Measurements from ENCODE around the gene DNAH14. TPM values are rescaled to one million over a fixed set of nuclear protein-coding genes. Genes with fewer than 3 reads are reported as not detected.

The DNAH14 gene
- total and polyA plus RNA-seq, 10 of the 15 experiments (the other 5 are each of a cell fraction or from before 2014, with no cell fraction given) = 2.0 to 7.9 (median 4.8) TPM

- SMC1A ChIA-PET (ENCODE audit: uncharacterized antibody, unreplicated experiment) = interaction anchor here (0.6 to 6.6 kb wide), 11 partner anchors 9 to 417 kb away, joined by 3 to 46 read pairs (median 4); no protein-coding TSS in a partner anchor
- ATAC-seq (no peak), FAIRE-seq (no peak), DNase-seq (ENCODE audit: low read depth, low spot score) (no peak)
- RAD21 ChIA-PET (ENCODE audit: unreplicated experiment) = interaction anchor here (0.7 to 3.5 kb wide), 7 partner anchors 25 to 144 kb away, joined by 3 to 17 read pairs (median 9); no protein-coding TSS in a partner anchor
- no peak overlapping the region for H2AFZ ChIP-seq (ENCODE audit: control insufficient read depth, low read depth, low read length)
- POLR2A ChIA-PET = interaction anchor here (1.1 to 1.9 kb wide), 2 partner anchors 13 to 43 kb away, joined by 3 to 10 read pairs; no protein-coding TSS in a partner anchor
- H3K4me3 ChIP-seq = no peak overlapping the region
- H3K4me1 ChIP-seq (ENCODE audit: control insufficient read depth, insufficient read depth, low read length) = no peaks in the 10 kb centered on the region
- in situ Hi-C loops (cut with MboI) (no loop called here), intact Hi-C loops (cut with micrococcal nuclease; ENCODE audit: unreplicated experiment) (no loop called here)
- H3K79me2 ChIP-seq (ENCODE audit: control insufficient read depth, insufficient read depth, low read length) = no peaks in the 10 kb centered on the region
- 53% methylated on average over 8 of the region's 8 CpGs for WGBS (ENCODE audit: insufficient coverage, insufficient replicate concordance, low lambda C conversion rate, missing lambda C conversion rate)
- H3K9me3 ChIP-seq (replicated peaks; ENCODE audit: control insufficient read depth, insufficient read depth, low read length) = no peaks in the 10 kb centered on the region; the same call in 2 of the 3 replicates
- no peak overlapping the region for H3K27ac ChIP-seq (ENCODE audit: control insufficient read depth, insufficient read depth)
- no peak overlapping the region for H3K4me2 ChIP-seq (ENCODE audit: control insufficient read depth, insufficient read depth)
- H3K36me3 ChIP-seq (ENCODE audit: control insufficient read depth in 2 of 2, insufficient read depth in 2 of 2, low read length in 1 of 2) = no peaks in the 10 kb centered on the region
- H3K9ac ChIP-seq (ENCODE audit: control insufficient read depth, insufficient read depth, low read length) = no peak overlapping the region
- BruUV-seq (replicated peaks) = no TSS peak
- CTCF ChIA-PET = interaction anchor here (0.7 to 4.3 kb wide), 5 partner anchors 13 to 367 kb away, joined by 3 to 26 read pairs (median 13); no protein-coding TSS in a partner anchor
- no peaks in the 10 kb centered on the region for H4K20me1 ChIP-seq (ENCODE audit: control insufficient read depth, insufficient read depth)
- TF ChIP-seq SIN3A (IDR thresholded peaks at IDR 0.05; ENCODE audit: low read depth, low read length) (no peak), ZNF592 (IDR thresholded peaks at IDR 0.05) (peak; percentile 82), PBX3 (IDR thresholded peaks at IDR 0.05; ENCODE audit: insufficient replicate concordance, low read depth, low read length) (no peak), ZNF687 (IDR thresholded peaks at IDR 0.05) (peak; percentile 46), MAX (IDR thresholded peaks at IDR 0.05; ENCODE audit: low read depth, low read length) (no peak), PAX5 (IDR thresholded peaks at IDR 0.05; ENCODE audit: borderline replicate concordance, low read depth, low read length) (no peak), SMAD5 (IDR thresholded peaks at IDR 0.05; ENCODE audit: low read depth) (no peak), MYB (IDR thresholded peaks at IDR 0.05; ENCODE audit: borderline replicate concordance, low read depth, low read length) (no peak)
- TF ChIP-seq, protein P1, sequence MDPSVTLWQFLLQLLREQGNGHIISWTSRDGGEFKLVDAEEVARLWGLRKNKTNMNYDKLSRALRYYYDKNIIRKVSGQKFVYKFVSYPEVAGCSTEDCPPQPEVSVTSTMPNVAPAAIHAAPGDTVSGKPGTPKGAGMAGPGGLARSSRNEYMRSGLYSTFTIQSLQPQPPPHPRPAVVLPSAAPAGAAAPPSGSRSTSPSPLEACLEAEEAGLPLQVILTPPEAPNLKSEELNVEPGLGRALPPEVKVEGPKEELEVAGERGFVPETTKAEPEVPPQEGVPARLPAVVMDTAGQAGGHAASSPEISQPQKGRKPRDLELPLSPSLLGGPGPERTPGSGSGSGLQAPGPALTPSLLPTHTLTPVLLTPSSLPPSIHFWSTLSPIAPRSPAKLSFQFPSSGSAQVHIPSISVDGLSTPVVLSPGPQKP (IDR thresholded peaks at IDR 0.05; ENCODE audit: low read depth, low read length) = no peak
- no peaks in the 10 kb centered on the region for H3K27me3 ChIP-seq (replicated peaks in 1 of 2; ENCODE audit: control insufficient read depth in 2 of 2, insufficient read depth in 2 of 2, low read length in 1 of 2)
Observed at GRCh38 chr1:224880593-224881307, 48.7 kb upstream of the DNAH14 start.

Data from GM12878 (cell line).